CD4-positive, CD25-positive, alpha-beta regulatory T cell (primary cell): ENCODE measurements around the gene NFYA. TPM values are rescaled to one million over a fixed set of nuclear protein-coding genes. Genes with fewer than 3 reads are reported as not detected.

ENCODE experiments used
- ATAC-seq, 2 donors: fragments of 150-1000 bp; cut with Tn5 transposase; one replicate each; pipeline ENCODE4 v1.10.0; 2021; ENCODE audit warnings: low read depth in 2 of 2, moderate number of reproducible peaks in 2 of 2, moderate library complexity in 1 of 2
- DNase-seq, 3 donors: peaks; one replicate each; pipeline versions ENCODE4 v3.0.0 to v3.0.0-alpha.2; 2012 to 2022; ENCODE audit warnings: mixed read lengths in 1 of 3
- H3K27ac ChIP-seq: one replicate; pipeline ENCODE4 v1.7.0; 2013; ENCODE audit warnings: mild to moderate bottlenecking, low read length; ENCODE audit not compliant: insufficient read depth, poor library complexity, severe bottlenecking
- H3K27me3 ChIP-seq: one replicate; pipeline ENCODE4 v1.7.0; 2013; ENCODE audit warnings: low read length; ENCODE audit not compliant: control insufficient read depth, insufficient read depth
- H3K36me3 ChIP-seq: one replicate; pipeline ENCODE4 v1.7.0; 2013; ENCODE audit warnings: mild to moderate bottlenecking, low read length, moderate library complexity; ENCODE audit not compliant: control insufficient read depth, insufficient read depth
- H3K4me1 ChIP-seq: 2 replicates; pipeline ENCODE4 v1.7.0; 2013; ENCODE audit warnings: mild to moderate bottlenecking, low read length; ENCODE audit not compliant: insufficient read depth, control insufficient read depth, poor library complexity, severe bottlenecking
- H3K4me3 ChIP-seq: one replicate; pipeline ENCODE4 v1.7.0; 2013; ENCODE audit warnings: low read depth, mild to moderate bottlenecking, low read length, moderate library complexity
- H3K9me3 ChIP-seq, 2 experiments: 1 replicate in 1 of 2; 2 replicates in 1 of 2; pipeline ENCODE4 v1.7.0; 2013; ENCODE audit warnings: low read length in 2 of 2, mild to moderate bottlenecking in 1 of 2, moderate library complexity in 1 of 2; ENCODE audit not compliant: control insufficient read depth in 2 of 2
- H3K27ac Mint-ChIP-seq, 3 donors: one replicate each; pipeline ENCODE4 v1.8.0; 2020 to 2022; ENCODE audit warnings: mild to moderate bottlenecking in 3 of 3, mixed read lengths in 3 of 3, moderate library complexity in 2 of 3
- H3K27me3 Mint-ChIP-seq: one replicate; pipeline ENCODE4 v1.8.0; 2022; ENCODE audit warnings: mild to moderate bottlenecking, mixed read lengths
- H3K36me3 Mint-ChIP-seq: one replicate; pipeline ENCODE4 v1.8.0; 2020; ENCODE audit warnings: mixed read lengths
- H3K4me1 Mint-ChIP-seq, 4 donors: one replicate each; pipeline ENCODE4 v1.8.0; 2020 to 2022; ENCODE audit warnings: mixed read lengths in 4 of 4, mild to moderate bottlenecking in 1 of 4
- H3K4me3 Mint-ChIP-seq, 4 donors: one replicate each; pipeline ENCODE4 v1.8.0; 2020 to 2022; ENCODE audit warnings: mild to moderate bottlenecking in 4 of 4, mixed read lengths in 4 of 4, moderate library complexity in 3 of 4
- H3K9me3 Mint-ChIP-seq, 7 donors: one replicate each; pipeline ENCODE4 v1.8.0; 2020 to 2022; ENCODE audit warnings: mixed read lengths in 7 of 7, mild to moderate bottlenecking in 3 of 7, moderate library complexity in 2 of 7
- polyA plus RNA-seq, 4 donors: library from polyadenylated mRNA; unstranded; fragments of 300-500 nt; fragmentation: Illumina TruSeq; gene quantifications; one replicate each; pipeline ENCODE4 v1.2.3, GENCODE V29; 2021
- total RNA-seq: library from RNA; stranded (reverse); gene quantifications from one replicate; pipeline ENCODE4 v1.2.3, GENCODE V29; 2022

The NFYA gene
- total and polyA plus RNA-seq, 5 donors from 2014 or later: 15.9 to 37.9 (median 22.5) TPM

GRCh38 chr6:41049521-41049920, 23.3 kb upstream of the NFYA start:
- peaks cover 2% of the 10 kb centered on the region for H3K36me3 ChIP-seq
- Mint-ChIP-seq H3K36me3 (peaks cover 23% of the 10 kb centered on the region), H3K9me3 (no peaks in the 10 kb centered on the region), H3K27ac (peak overlapping the region in 1 of 3 donors; percentile 46), H3K27me3 (no peaks in the 10 kb centered on the region), H3K4me1 (peaks cover 7 to 27% (median 13%) of the 10 kb centered on the region in 4 donors), H3K4me3 (no peak overlapping the region)
- ATAC-seq (no peak), DNase-seq (no peak)
- no peak overlapping the region for H3K4me3 ChIP-seq
- no peaks in the 10 kb centered on the region for H3K9me3 ChIP-seq
- no peaks in the 10 kb centered on the region for H3K27me3 ChIP-seq
- H3K4me1 ChIP-seq: peaks cover 16% of the 10 kb centered on the region
- no peak overlapping the region for H3K27ac ChIP-seq

GRCh38 chr6:41049955-41050354, 22.8 kb upstream of the NFYA start:
- no peak overlapping the region for H3K27ac Mint-ChIP-seq
- no peaks in the 10 kb centered on the region for H3K9me3 Mint-ChIP-seq
- no peaks in the 10 kb centered on the region for H3K27me3 ChIP-seq
- H3K4me3 ChIP-seq: no peak overlapping the region
- H3K36me3 Mint-ChIP-seq: peaks cover 23% of the 10 kb centered on the region
- H3K27me3 Mint-ChIP-seq: no peaks in the 10 kb centered on the region
- H3K4me3 Mint-ChIP-seq: no peak overlapping the region
- H3K4me1 ChIP-seq: peaks cover 16% of the 10 kb centered on the region
- H3K4me1 Mint-ChIP-seq: peaks cover 7 to 27% (median 13%) of the 10 kb centered on the region in 4 donors
- peaks cover 2% of the 10 kb centered on the region for H3K36me3 ChIP-seq
- no peaks in the 10 kb centered on the region for H3K9me3 ChIP-seq
- ATAC-seq: no peak
- no peak for DNase-seq
- H3K27ac ChIP-seq: no peak overlapping the region

- Mint-ChIP-seq H3K27me3 (no peaks in the 10 kb centered on the region), H3K9me3 (no peaks in the 10 kb centered on the region), H3K4me3 (no peak overlapping the region), H3K27ac (peak overlapping the region in 1 of 3 donors; percentile 36), H3K36me3 (peaks cover 26% of the 10 kb centered on the region), H3K4me1 (peaks cover 7 to 27% (median 13%) of the 10 kb centered on the region in 4 donors)
- ATAC-seq: no peak
- Histone ChIP-seq H3K4me3 (no peak overlapping the region), H3K36me3 (peaks cover 2% of the 10 kb centered on the region), H3K4me1 (peaks cover 16% of the 10 kb centered on the region), H3K9me3 (no peaks in the 10 kb centered on the region), H3K27ac (no peak overlapping the region), H3K27me3 (no peaks in the 10 kb centered on the region)
- DNase-seq: no peak
Observed at GRCh38 chr6:41050536-41050935, 22.2 kb upstream of the NFYA start.

- ATAC-seq: peak; percentile 57 to 71
- Histone ChIP-seq H3K36me3 (no peaks in the 10 kb centered on the region), H3K27ac (no peak overlapping the region), H3K4me1 (peaks cover 16% of the 10 kb centered on the region), H3K27me3 (no peaks in the 10 kb centered on the region), H3K9me3 (no peaks in the 10 kb centered on the region), H3K4me3 (peak overlapping the region; percentile 46)
- peak in 2 of 3 donors; percentile 26 to 77 for DNase-seq
- H3K36me3 Mint-ChIP-seq: peaks cover 36% of the 10 kb centered on the region
- H3K27me3 Mint-ChIP-seq: no peaks in the 10 kb centered on the region
- H3K27ac Mint-ChIP-seq: peak overlapping the region; percentile 79 to 94 (median 89)
- peaks cover 7 to 27% (median 15%) of the 10 kb centered on the region in 4 donors for H3K4me1 Mint-ChIP-seq
- peak overlapping the region in 2 of 4 donors; percentile 27 to 67 for H3K4me3 Mint-ChIP-seq
- H3K9me3 Mint-ChIP-seq: no peaks in the 10 kb centered on the region
Observed at GRCh38 chr6:41051873-41052272, 20.9 kb upstream of the NFYA start.

GRCh38 chr6:41053041-41053440, 19.7 kb upstream of the NFYA start, which contains the start of gene APOBEC2:
Gene APOBEC2, plus strand, starts transcription at chr6:41053202. Its CDS starts 146 bp downstream, at chr6:41053348.
- Mint-ChIP-seq H3K27me3 (no peaks in the 10 kb centered on the region), H3K4me1 (peaks cover 7 to 27% (median 15%) of the 10 kb centered on the region in 4 donors)

GRCh38 chr6:41054511-41054910, 18.3 kb upstream of the NFYA start:
- no peaks in the 10 kb centered on the region for H3K9me3 ChIP-seq
- ATAC-seq: no peak
- Mint-ChIP-seq H3K27ac (no peak overlapping the region), H3K36me3 (peaks cover 34% of the 10 kb centered on the region), H3K9me3 (no peaks in the 10 kb centered on the region), H3K4me1 (peaks cover 7 to 27% (median 14%) of the 10 kb centered on the region in 4 donors), H3K4me3 (no peak overlapping the region), H3K27me3 (no peaks in the 10 kb centered on the region)
- no peak overlapping the region for H3K4me3 ChIP-seq
- H3K36me3 ChIP-seq: peaks cover 3% of the 10 kb centered on the region
- peaks cover 16% of the 10 kb centered on the region for H3K4me1 ChIP-seq
- no peak for DNase-seq
- H3K27me3 ChIP-seq: no peaks in the 10 kb centered on the region
- no peak overlapping the region for H3K27ac ChIP-seq

More at GRCh38 chr6:41053041-41053440, 19.7 kb upstream of the NFYA start, which contains the start of gene APOBEC2:
- no peaks in the 10 kb centered on the region for H3K9me3 Mint-ChIP-seq
- Histone ChIP-seq H3K4me3 (peak within 1 kb of the TSS; percentile 46), H3K27ac (no peak within 1 kb of the TSS), H3K9me3 (no peaks in the 10 kb centered on the region), H3K36me3 (no peaks in the 10 kb centered on the region), H3K4me1 (peaks cover 16% of the 10 kb centered on the region), H3K27me3 (no peaks in the 10 kb centered on the region)
- peaks cover 26% of the 10 kb centered on the region for H3K36me3 Mint-ChIP-seq
- ATAC-seq: no peak
- no peak for DNase-seq
- H3K4me3 Mint-ChIP-seq: peak within 1 kb of the TSS in 3 of 4 donors; percentile 27 to 80 (median 67)
- peak within 1 kb of the TSS; percentile 79 to 94 (median 89) for H3K27ac Mint-ChIP-seq

GRCh38 chr6:41055149-41055548, 17.6 kb upstream of the NFYA start:
- H3K27me3 Mint-ChIP-seq: no peaks in the 10 kb centered on the region
- H3K27ac Mint-ChIP-seq: peak overlapping the region in 1 of 3 donors; percentile 75
- peaks cover 34% of the 10 kb centered on the region for H3K36me3 Mint-ChIP-seq
- H3K9me3 Mint-ChIP-seq: no peaks in the 10 kb centered on the region
- no peaks in the 10 kb centered on the region for H3K9me3 ChIP-seq
- peaks cover 7 to 27% (median 13%) of the 10 kb centered on the region in 4 donors for H3K4me1 Mint-ChIP-seq
- peaks cover 16% of the 10 kb centered on the region for H3K4me1 ChIP-seq
- H3K27me3 ChIP-seq: no peaks in the 10 kb centered on the region
- ATAC-seq: no peak
- H3K27ac ChIP-seq: no peak overlapping the region
- H3K36me3 ChIP-seq: peaks cover 3% of the 10 kb centered on the region
- DNase-seq: no peak
- no peak overlapping the region for H3K4me3 ChIP-seq
- H3K4me3 Mint-ChIP-seq: no peak overlapping the region
